Bronchial epithelial cell (primary cell): Measurements from ENCODE around the gene HADHA. TPM values are rescaled to one million over a fixed set of nuclear protein-coding genes. Genes with fewer than 3 reads are reported as not detected.

Experiments used
- DNase-seq: peaks from one replicate; pipeline ENCODE4 v3.0.0-alpha.2; 2010; ENCODE audit warnings: low read depth
- FAIRE-seq: peaks from 2 replicates; lab custom pipeline; 2011; peaks lifted over from hg19 to GRCh38; lab: Jason Lieb, UNC
- H3K27me3 ChIP-seq: 2 replicates; pipeline ENCODE4 v1.5.1; 2011; ENCODE audit warnings: low read length; ENCODE audit not compliant: control insufficient read depth, insufficient read depth
- H3K36me3 ChIP-seq: 2 replicates; pipeline ENCODE4 v1.5.1; 2011; ENCODE audit warnings: low read length; ENCODE audit not compliant: control insufficient read depth, insufficient read depth
- H3K4me3 ChIP-seq: 2 replicates; pipeline ENCODE4 v1.5.1; 2011; ENCODE audit warnings: mild to moderate bottlenecking, low read depth, low read length, control low read depth
- CTCF ChIP-seq: IDR thresholded peaks from 2 replicates; pipeline ENCODE4 v1.5.1; 2011; ENCODE audit warnings: mild to moderate bottlenecking, moderate library complexity, low read length, control low read depth, inconsistent platforms; ENCODE audit not compliant: insufficient read depth, severe bottlenecking
- total RNA-seq: library from RNA; depleted of rRNA; stranded (reverse); fragments of >200 nt; gene quantifications from 2 replicates; pipeline ENCODE4 v1.2.1, GENCODE V29; 2014

The HADHA gene
- total RNA-seq, 1 donor from 2014 or later: 140 TPM

- Histone ChIP-seq H3K36me3 (no peaks in the 10 kb centered on the region), H3K27me3 (no peaks in the 10 kb centered on the region), H3K4me3 (no peak overlapping the region)
- no peak for TF ChIP-seq CTCF
- no peak for FAIRE-seq
- DNase-seq: no peak
Observed at GRCh38 chr2:26165403-26165802, 79.0 kb downstream of the HADHA start.

- Histone ChIP-seq H3K4me3 (no peak overlapping the region), H3K36me3 (no peaks in the 10 kb centered on the region), H3K27me3 (no peaks in the 10 kb centered on the region)
- no peak for TF ChIP-seq CTCF
- no peak for DNase-seq
- FAIRE-seq: no peak
Observed at GRCh38 chr2:26164641-26165211, 79.7 kb downstream of the HADHA start.

- Histone ChIP-seq H3K36me3 (no peaks in the 10 kb centered on the region), H3K4me3 (no peak overlapping the region), H3K27me3 (no peaks in the 10 kb centered on the region)
- DNase-seq (no peak), FAIRE-seq (no peak)
- no peak for TF ChIP-seq CTCF
Observed at GRCh38 chr2:26164231-26164630, 80.2 kb downstream of the HADHA start.

- Histone ChIP-seq H3K36me3 (no peaks in the 10 kb centered on the region), H3K4me3 (no peak overlapping the region), H3K27me3 (no peaks in the 10 kb centered on the region)
- DNase-seq (no peak), FAIRE-seq (no peak)
- no peak for TF ChIP-seq CTCF
Observed at GRCh38 chr2:26162963-26163362, 81.5 kb downstream of the HADHA start.

- Histone ChIP-seq H3K4me3 (no peak overlapping the region), H3K36me3 (no peaks in the 10 kb centered on the region), H3K27me3 (no peaks in the 10 kb centered on the region)
- no peak for DNase-seq
- FAIRE-seq: no peak
- no peak for TF ChIP-seq CTCF
Observed at GRCh38 chr2:26161926-26162325, 82.5 kb downstream of the HADHA start.

- no peak for TF ChIP-seq CTCF
- DNase-seq (no peak), FAIRE-seq (no peak)
Observed at GRCh38 chr2:26157580-26157979, 86.9 kb downstream of the HADHA start.

More at GRCh38 chr2:26157580-26157979, 86.9 kb downstream of the HADHA start:
- Histone ChIP-seq H3K27me3 (no peaks in the 10 kb centered on the region), H3K36me3 (no peaks in the 10 kb centered on the region), H3K4me3 (no peak overlapping the region)
